ENCODE results near the gene CMTM6.
"Not testable (repeated sequence)": the region's sequence is repeated elsewhere in the genome, so short reads cannot be mapped to it uniquely, and the experiment has no call there.

The CMTM6 gene

DNA sequence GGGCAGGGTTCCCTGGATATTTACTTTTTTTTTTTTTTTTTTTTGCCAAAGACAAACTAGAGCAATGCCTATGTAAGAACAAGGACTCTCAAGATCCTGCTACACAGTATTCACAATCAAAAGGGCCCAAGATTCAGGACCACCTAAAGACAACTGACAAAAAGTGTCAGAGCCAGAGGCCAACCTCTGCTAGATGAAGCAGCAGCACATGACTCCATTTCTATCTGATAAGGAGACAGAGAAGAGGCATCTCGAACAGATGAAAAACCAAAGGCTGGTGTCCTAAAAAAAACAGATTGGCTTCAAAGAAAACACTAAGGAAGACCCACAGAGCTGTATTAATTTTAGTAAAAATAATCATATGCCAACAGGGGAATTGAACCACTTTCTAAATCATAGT, 20.0 kb downstream of the CMTM6 start:
- Histone ChIP-seq H3K9ac (ENCODE audit: low read length) (no peak overlapping the region), H3K36me3 (ENCODE audit: control insufficient read depth, insufficient read depth, low read length, severe bottlenecking) (peaks cover 49% of the 10 kb centered on the region), H3K9me3 (ENCODE audit: control insufficient read depth, low read length) (no peaks in the 10 kb centered on the region), H3K4me1 (ENCODE audit: control insufficient read depth, insufficient read depth, low read length) (peaks cover 20% of the 10 kb centered on the region), H3K27me3 (replicated peaks; ENCODE audit: control insufficient read depth, insufficient read depth, low read length) (no peaks in the 10 kb centered on the region), H3K4me3 (ENCODE audit: low read length) (no peak overlapping the region)
- DNase-seq (ENCODE audit: low read depth): no peak

DNA sequence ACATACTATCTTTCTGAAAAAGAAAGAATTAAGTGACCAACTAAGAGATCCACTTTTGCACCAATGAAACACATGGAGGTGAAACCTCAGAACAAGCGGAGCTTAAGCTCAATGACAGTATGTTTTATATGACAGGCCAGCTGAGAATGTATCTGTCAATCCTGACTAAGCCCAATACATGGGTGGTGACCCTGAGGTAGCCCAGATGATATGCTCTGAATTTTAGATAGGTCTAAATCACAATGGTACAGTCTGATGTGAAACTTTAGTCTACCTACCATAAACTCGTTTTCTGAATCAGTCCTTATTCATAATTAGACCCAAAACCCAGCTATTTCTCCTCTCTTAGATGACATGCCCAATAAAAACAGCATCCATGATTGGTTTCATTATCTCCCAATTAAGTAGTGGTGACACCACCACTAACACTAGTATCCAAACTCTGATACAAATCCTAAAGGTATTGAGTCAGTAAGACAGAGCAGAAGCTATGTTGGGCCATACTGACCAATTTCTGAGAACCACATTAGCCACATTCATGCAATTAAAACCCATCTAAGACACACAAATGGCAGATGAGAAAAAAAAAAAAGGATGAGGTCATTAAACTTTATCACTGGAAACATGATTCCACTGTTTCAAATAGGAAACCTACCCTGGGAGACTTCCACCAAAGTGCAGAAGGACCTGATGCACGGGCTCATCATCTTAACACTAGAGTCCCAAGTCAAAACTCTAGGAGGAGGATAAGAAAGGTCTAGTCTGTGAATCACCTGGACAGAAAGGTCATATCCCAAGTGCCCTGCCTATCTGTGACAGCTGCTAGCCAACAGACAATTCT, 20.6 kb downstream of the CMTM6 start:
- peaks cover 44% of the 10 kb centered on the region for H3K36me3 ChIP-seq (ENCODE audit: control insufficient read depth, insufficient read depth, low read length, severe bottlenecking)

DNA sequence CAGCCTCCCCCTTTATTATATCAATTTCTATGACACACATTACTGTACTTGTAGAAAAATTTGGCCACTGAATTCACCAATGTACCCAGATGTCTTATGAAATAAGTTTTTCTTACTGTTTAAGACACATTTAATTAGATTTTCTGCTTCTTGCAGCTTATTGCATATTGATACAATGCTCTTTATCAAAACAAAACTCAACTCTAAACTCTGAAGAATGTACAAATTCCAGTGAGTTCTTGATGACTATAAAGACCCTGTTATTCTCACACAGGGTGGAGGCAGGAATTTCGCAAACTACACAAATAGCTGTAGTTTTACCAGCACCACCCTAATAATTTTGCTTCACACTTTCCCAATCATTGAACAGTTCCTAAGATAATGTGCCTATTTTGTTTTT, 22.0 kb downstream of the CMTM6 start:
- DNase-seq (ENCODE audit: low read depth): peak; percentile 82
- Histone ChIP-seq H3K9me3 (ENCODE audit: control insufficient read depth, low read length) (no peaks in the 10 kb centered on the region), H3K4me1 (ENCODE audit: control insufficient read depth, insufficient read depth, low read length) (peaks cover 15% of the 10 kb centered on the region), H3K4me3 (ENCODE audit: low read length) (no peak overlapping the region), H3K27me3 (replicated peaks; ENCODE audit: control insufficient read depth, insufficient read depth, low read length) (no peaks in the 10 kb centered on the region), H3K36me3 (ENCODE audit: control insufficient read depth, insufficient read depth, low read length, severe bottlenecking) (peaks cover 34% of the 10 kb centered on the region), H3K9ac (ENCODE audit: low read length) (peak overlapping the region; percentile 3)

More for the DNA sequence above, 20.6 kb downstream of the CMTM6 start:
- DNase-seq (ENCODE audit: low read depth): no peak
- no peaks in the 10 kb centered on the region for H3K9me3 ChIP-seq (ENCODE audit: control insufficient read depth, low read length)
- H3K27me3 ChIP-seq (replicated peaks; ENCODE audit: control insufficient read depth, insufficient read depth, low read length): no peaks in the 10 kb centered on the region
- H3K9ac ChIP-seq (ENCODE audit: low read length): no peak overlapping the region
- peaks cover 15% of the 10 kb centered on the region for H3K4me1 ChIP-seq (ENCODE audit: control insufficient read depth, insufficient read depth, low read length)
- H3K4me3 ChIP-seq (ENCODE audit: low read length): no peak overlapping the region

DNA sequence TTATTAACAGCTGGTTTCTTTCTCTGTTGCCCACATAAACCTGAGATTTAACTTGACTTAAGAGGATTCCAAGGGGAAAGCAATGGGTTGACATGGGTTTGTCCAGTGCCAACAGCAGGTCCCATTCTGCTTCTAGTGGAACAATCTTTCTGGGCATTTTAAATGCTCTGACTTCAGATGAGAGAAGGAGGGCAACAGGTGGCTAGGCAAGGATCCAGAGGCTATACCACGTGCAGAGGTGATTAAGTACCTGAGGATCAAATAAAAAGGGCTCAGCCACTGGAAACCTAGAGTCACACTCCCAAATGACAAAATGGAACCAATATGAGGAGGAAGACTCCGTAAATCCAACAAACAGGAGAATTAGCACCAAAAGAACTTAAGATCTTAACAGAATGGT, 28.5 kb downstream of the CMTM6 start:
- H3K27me3 ChIP-seq (replicated peaks; ENCODE audit: control insufficient read depth, insufficient read depth, low read length): no peaks in the 10 kb centered on the region
- H3K4me1 ChIP-seq (ENCODE audit: control insufficient read depth, insufficient read depth, low read length): peaks cover 13% of the 10 kb centered on the region
- H3K9me3 ChIP-seq (ENCODE audit: control insufficient read depth, low read length): no peaks in the 10 kb centered on the region
- no peak overlapping the region for H3K4me3 ChIP-seq (ENCODE audit: low read length)
- H3K36me3 ChIP-seq (ENCODE audit: control insufficient read depth, insufficient read depth, low read length, severe bottlenecking): peaks cover 1% of the 10 kb centered on the region
- H3K9ac ChIP-seq (ENCODE audit: low read length): no peak overlapping the region
- no peak for DNase-seq (ENCODE audit: low read depth)

DNA sequence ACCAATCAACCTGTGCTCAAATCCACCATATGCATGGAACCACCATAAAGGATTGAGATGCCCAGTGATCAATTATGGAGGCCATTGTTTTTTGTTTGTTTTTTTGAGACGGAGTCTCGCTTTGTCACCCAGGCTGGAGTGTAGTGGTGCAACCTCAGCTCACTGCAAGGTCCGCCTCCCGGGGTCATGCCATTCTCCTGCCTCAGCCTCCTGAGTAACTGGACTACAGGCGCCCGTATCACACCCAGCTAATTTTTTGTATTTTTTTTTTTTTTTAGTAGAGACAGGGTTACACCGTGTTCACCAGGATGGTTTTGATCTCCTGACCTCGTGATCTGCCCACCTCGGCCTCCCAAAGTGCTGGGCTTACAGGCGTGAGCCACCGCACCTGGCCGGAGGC, 30.5 kb downstream of the CMTM6 start:
- not testable (repeated sequence) for H3K36me3 ChIP-seq (ENCODE audit: control insufficient read depth, insufficient read depth, low read length, severe bottlenecking); DNase-seq (ENCODE audit: low read depth); H3K9me3 ChIP-seq (ENCODE audit: control insufficient read depth, low read length); H3K9ac ChIP-seq (ENCODE audit: low read length); H3K4me3 ChIP-seq (ENCODE audit: low read length); H3K27me3 ChIP-seq (replicated peaks; ENCODE audit: control insufficient read depth, insufficient read depth, low read length)
- H3K4me1 ChIP-seq (ENCODE audit: control insufficient read depth, insufficient read depth, low read length): peaks cover 17% of the 10 kb centered on the region

DNA sequence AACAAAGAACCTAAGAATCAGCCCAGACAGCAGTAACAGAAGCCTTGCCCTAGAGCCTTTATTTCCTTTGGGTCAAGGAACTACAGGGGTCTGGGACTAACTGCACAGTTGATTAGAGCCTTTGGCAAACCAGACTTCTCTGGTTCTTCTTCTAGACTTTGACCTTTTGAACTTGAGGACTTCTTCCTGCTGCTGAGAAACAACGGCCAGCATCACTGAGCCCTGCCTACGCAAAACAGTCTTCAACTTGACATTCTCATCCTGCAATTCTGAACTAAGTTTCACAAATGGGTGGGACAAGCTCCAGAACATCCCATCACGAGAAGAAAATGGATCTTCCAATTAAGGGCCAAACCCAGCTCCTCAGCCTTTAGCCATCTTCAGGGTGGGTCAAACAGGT, 31.4 kb downstream of the CMTM6 start:
- H3K27me3 ChIP-seq (replicated peaks; ENCODE audit: control insufficient read depth, insufficient read depth, low read length): no peaks in the 10 kb centered on the region
- peaks cover 17% of the 10 kb centered on the region for H3K4me1 ChIP-seq (ENCODE audit: control insufficient read depth, insufficient read depth, low read length)
- no peak overlapping the region for H3K9ac ChIP-seq (ENCODE audit: low read length)
- DNase-seq (ENCODE audit: low read depth): no peak
- no peaks in the 10 kb centered on the region for H3K9me3 ChIP-seq (ENCODE audit: control insufficient read depth, low read length)
- H3K36me3 ChIP-seq (ENCODE audit: control insufficient read depth, insufficient read depth, low read length, severe bottlenecking): peaks cover 10% of the 10 kb centered on the region
- no peak overlapping the region for H3K4me3 ChIP-seq (ENCODE audit: low read length)

DNA sequence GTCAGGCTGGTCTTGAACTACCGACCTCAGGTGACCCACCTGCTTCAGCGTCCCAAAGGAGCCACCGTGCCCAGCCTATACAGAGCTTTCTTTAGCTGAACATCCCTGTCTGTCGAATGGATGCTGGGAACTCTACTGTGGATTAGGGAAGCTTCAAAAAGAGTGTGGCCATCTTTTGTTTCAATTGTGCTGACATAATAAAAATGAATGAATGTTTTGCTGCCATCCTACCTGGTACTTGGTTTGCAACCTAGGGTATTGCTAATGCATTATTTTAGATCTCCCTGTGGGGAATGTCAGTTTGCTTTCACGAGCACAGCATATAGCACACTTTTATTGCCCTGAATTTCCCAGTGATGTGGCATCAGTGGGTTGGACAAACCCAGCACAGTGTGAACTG, 32.3 kb downstream of the CMTM6 start:
- no peak for DNase-seq (ENCODE audit: low read depth)
- Histone ChIP-seq H3K4me3 (ENCODE audit: low read length) (no peak overlapping the region), H3K36me3 (ENCODE audit: control insufficient read depth, insufficient read depth, low read length, severe bottlenecking) (peaks cover 10% of the 10 kb centered on the region), H3K27me3 (replicated peaks; ENCODE audit: control insufficient read depth, insufficient read depth, low read length) (no peaks in the 10 kb centered on the region), H3K4me1 (ENCODE audit: control insufficient read depth, insufficient read depth, low read length) (peaks cover 17% of the 10 kb centered on the region), H3K9me3 (ENCODE audit: control insufficient read depth, low read length) (no peaks in the 10 kb centered on the region), H3K9ac (ENCODE audit: low read length) (no peak overlapping the region)

DNA sequence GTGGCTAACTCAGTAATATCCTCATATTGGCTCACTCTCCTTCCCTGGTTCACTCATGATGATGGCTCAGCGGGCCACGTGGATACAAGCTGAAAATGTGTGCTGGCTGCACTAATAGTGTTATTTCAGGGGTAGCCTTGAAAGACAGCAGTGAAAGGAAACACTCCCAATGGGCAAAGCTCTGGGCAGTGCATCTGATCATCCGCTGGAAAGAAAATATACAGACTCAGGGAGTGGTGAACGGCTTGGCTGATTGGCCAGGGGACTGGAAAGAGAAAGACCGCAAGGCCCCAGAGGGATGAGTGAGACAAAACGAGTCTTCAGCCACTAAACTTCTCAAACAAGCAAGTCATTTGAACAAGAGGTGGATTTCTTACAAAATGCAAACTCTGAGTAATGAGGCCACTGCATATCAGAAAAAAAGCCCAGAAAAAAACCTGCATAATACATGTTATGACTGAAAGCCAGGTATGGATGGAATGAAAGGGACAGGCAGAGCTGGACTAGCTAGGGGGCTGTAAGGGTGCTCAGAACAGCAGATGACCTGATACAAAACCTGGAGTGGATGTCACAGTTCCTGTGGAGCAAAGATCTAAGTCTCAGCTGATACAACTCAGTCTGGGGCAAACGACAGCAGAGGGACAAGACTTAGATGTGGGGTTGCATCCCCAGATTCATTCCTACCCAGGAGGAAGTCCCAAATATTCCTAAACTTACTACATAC, 33.3 kb downstream of the CMTM6 start:
- H3K9ac ChIP-seq (ENCODE audit: low read length): no peak overlapping the region
- H3K36me3 ChIP-seq (ENCODE audit: control insufficient read depth, insufficient read depth, low read length, severe bottlenecking): peaks cover 10% of the 10 kb centered on the region
- H3K27me3 ChIP-seq (replicated peaks; ENCODE audit: control insufficient read depth, insufficient read depth, low read length): no peaks in the 10 kb centered on the region
- H3K9me3 ChIP-seq (ENCODE audit: control insufficient read depth, low read length): no peaks in the 10 kb centered on the region
- H3K4me3 ChIP-seq (ENCODE audit: low read length): no peak overlapping the region
- peaks cover 17% of the 10 kb centered on the region for H3K4me1 ChIP-seq (ENCODE audit: control insufficient read depth, insufficient read depth, low read length)
- DNase-seq (ENCODE audit: low read depth): no peak

DNA sequence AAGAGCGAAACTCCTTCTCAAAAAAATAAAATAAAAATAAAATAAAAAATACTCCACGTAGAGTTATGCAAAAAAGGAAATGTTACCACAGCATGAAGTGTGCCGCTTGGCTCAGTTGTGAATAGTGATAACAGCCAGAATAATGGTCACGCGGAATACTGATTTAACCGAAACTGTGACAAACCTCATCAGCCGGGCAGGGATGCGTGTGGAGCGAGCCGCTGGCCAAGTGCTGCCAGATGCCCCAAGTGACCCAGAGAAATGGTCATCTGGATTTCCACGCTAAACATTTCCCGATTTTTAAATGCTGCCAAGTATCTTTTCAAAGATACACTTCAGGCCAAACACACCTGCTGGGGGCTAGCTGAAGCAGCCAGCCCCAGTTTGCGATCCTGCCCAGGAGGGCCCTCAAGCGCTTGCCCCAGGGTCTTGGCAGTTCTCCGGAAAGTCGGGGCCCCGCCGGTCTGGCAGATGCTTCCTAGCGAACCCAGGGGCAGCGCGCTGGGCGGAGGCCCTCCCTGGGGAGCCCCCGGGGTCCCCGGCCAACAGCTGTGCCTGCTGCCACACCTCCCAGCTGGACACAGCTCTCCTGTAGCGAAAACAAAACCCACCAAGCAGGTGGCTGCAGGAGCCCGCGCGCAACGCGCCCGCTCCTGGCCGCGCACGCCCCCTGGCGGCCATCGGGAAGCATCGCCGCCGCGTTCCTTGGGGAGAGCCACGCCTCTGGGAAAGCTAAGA, 35.1 kb downstream of the CMTM6 start:
- peaks cover 17% of the 10 kb centered on the region for H3K4me1 ChIP-seq (ENCODE audit: control insufficient read depth, insufficient read depth, low read length)
- no peak overlapping the region for H3K9ac ChIP-seq (ENCODE audit: low read length)
- no peak overlapping the region for H3K4me3 ChIP-seq (ENCODE audit: low read length)
- H3K36me3 ChIP-seq (ENCODE audit: control insufficient read depth, insufficient read depth, low read length, severe bottlenecking): peaks cover 10% of the 10 kb centered on the region
- DNase-seq (ENCODE audit: low read depth): peak; percentile 83
- H3K27me3 ChIP-seq (replicated peaks; ENCODE audit: control insufficient read depth, insufficient read depth, low read length): no peaks in the 10 kb centered on the region
- H3K9me3 ChIP-seq (ENCODE audit: control insufficient read depth, low read length): no peaks in the 10 kb centered on the region

DNA sequence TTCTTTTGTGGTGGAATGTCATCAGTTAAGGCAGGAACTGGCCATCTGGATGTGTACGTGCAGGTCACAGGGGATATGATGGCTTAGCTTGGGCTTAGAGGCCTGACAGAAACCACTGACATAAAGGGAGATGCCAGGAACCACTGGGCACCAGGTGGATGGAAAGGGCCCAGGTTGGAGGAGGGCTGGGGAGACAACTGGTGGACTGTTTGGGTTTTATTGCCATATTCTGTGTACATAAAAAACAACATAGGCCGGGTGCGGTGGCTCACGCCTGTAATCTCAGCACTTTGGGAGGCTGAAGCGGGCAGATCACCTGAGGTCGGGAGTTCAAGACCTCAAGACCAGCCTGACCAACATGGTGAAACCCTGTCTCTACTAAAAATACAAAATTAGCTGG, 35.8 kb downstream of the CMTM6 start:
- not testable (repeated sequence) for H3K36me3 ChIP-seq (ENCODE audit: control insufficient read depth, insufficient read depth, low read length, severe bottlenecking); H3K9me3 ChIP-seq (ENCODE audit: control insufficient read depth, low read length); DNase-seq (ENCODE audit: low read depth); H3K27me3 ChIP-seq (replicated peaks; ENCODE audit: control insufficient read depth, insufficient read depth, low read length); H3K4me3 ChIP-seq (ENCODE audit: low read length); H3K9ac ChIP-seq (ENCODE audit: low read length)
- H3K4me1 ChIP-seq (ENCODE audit: control insufficient read depth, insufficient read depth, low read length): peaks cover 17% of the 10 kb centered on the region

DNA sequence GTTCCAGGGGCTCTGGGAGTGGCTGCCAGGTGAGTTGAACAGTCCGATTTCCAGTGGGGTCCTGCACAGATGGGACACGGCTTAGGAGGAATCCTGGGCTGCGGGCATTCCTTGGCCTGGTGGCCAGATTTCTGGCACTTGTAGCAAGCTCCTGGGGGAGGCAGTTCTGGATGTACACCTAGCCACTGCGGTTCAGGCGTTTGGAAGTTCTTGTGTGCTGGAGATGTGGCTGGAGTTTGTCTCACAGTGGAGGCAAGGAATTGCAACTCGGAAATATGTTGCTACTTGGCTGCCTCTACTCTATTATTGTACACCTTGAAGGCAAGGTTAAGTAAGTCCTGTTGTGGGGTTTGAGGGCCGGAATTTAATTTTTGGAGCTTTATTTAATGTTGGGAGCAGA, 37.9 kb downstream of the CMTM6 start:
- H3K4me3 ChIP-seq (ENCODE audit: low read length); H3K4me1 ChIP-seq (ENCODE audit: control insufficient read depth, insufficient read depth, low read length); H3K27me3 ChIP-seq (replicated peaks; ENCODE audit: control insufficient read depth, insufficient read depth, low read length); H3K9me3 ChIP-seq (ENCODE audit: control insufficient read depth, low read length); DNase-seq (ENCODE audit: low read depth); H3K36me3 ChIP-seq (ENCODE audit: control insufficient read depth, insufficient read depth, low read length, severe bottlenecking); H3K9ac ChIP-seq (ENCODE audit: low read length): not testable (repeated sequence)
